GM10248 (cell line): ENCODE data around the gene ZNF281.

ENCODE experiments used
- CTCF ChIA-PET: fragments of 300-600 bp; sonication (Branson Sonifier 250); formaldehyde crosslinking; extraction: SDS; loops from one replicate; lab custom pipeline; 2021; ENCODE audit warnings: antibody characterized with exemption; lab: Yijun Ruan, JAX
- POLR2A ChIA-PET: fragments of 350-650 bp; sonication (Branson Sonifier 250); formaldehyde crosslinking; extraction: SDS; loops from one replicate; lab custom pipeline; 2020; ENCODE audit warnings: antibody characterized with exemption; lab: Yijun Ruan, JAX
- DNase-seq: peaks from one replicate; pipeline ENCODE4 v3.0.0; 2012; ENCODE audit errors: extremely low spot score
- CTCF ChIP-seq: IDR thresholded peaks from 2 replicates; pipeline ENCODE4 v1.5.1; 2012; ENCODE audit warnings: mild to moderate bottlenecking, low read depth; ENCODE audit errors: extremely low read depth, missing control alignments, control extremely low read depth

ZNF281 gene

GRCh38 chr1:200386416-200386815 lies 23.4 kb downstream of the ZNF281 start:
- ChIA-PET POLR2A (interaction anchor here (0.6 kb wide), 2 partner anchors 14 to 1675 kb away, joined by 7 to 8 read pairs; no protein-coding TSS in a partner anchor), CTCF (interaction anchor here (0.9 to 2.2 kb wide), 3 partner anchors 9 to 91 kb away, joined by 3 to 6 read pairs (median 3); no protein-coding TSS in a partner anchor)

GRCh38 chr1:200384818-200385390 lies 24.9 kb downstream of the ZNF281 start:
- POLR2A ChIA-PET, result no interaction called here
- TF ChIP-seq CTCF, result no peak
- no peak for DNase-seq

More at GRCh38 chr1:200386416-200386815, 23.4 kb downstream of the ZNF281 start:
- TF ChIP-seq CTCF, result no peak
- no peak for DNase-seq

GRCh38 chr1:200381256-200381984 lies 28.4 kb downstream of the ZNF281 start:
- ChIA-PET CTCF (interaction anchor here (0.8 to 2.4 kb wide), 5 partner anchors 8 to 110 kb away, joined by 3 to 6 read pairs (median 3); no protein-coding TSS in a partner anchor), POLR2A (no interaction called here)
- DNase-seq, result no peak
- no peak for TF ChIP-seq CTCF

More at GRCh38 chr1:200384818-200385390, 24.9 kb downstream of the ZNF281 start:
- CTCF ChIA-PET, result interaction anchor here (1.3 to 2.2 kb wide), 2 partner anchors 7 to 24 kb away, joined by 4 to 6 read pairs; no protein-coding TSS in a partner anchor

GRCh38 chr1:200380589-200381021 lies 29.2 kb downstream of the ZNF281 start:
- POLR2A ChIA-PET, result no interaction called here
- peak; percentile 73 for DNase-seq
- CTCF ChIA-PET, result interaction anchor here (0.8 to 2.4 kb wide), 6 partner anchors 9 to 111 kb away, joined by 3 to 6 read pairs (median 4); no protein-coding TSS in a partner anchor
- TF ChIP-seq CTCF, result no peak

GRCh38 chr1:200379940-200380588 lies 29.8 kb downstream of the ZNF281 start:
- TF ChIP-seq CTCF, result no peak
- ChIA-PET CTCF (interaction anchor here (1.0 to 2.4 kb wide), 6 partner anchors 10 to 111 kb away, joined by 3 to 6 read pairs (median 5); no protein-coding TSS in a partner anchor), POLR2A (no interaction called here)
- no peak for DNase-seq

GRCh38 chr1:200379432-200379757 lies 30.4 kb downstream of the ZNF281 start:
- DNase-seq, result no peak
- TF ChIP-seq CTCF, result no peak
- ChIA-PET POLR2A (no interaction called here), CTCF (interaction anchor here (1.5 to 2.4 kb wide), 2 partner anchors 33 to 108 kb away, joined by 6 read pairs; no protein-coding TSS in a partner anchor)
